Fibroblast of the aortic adventitia (primary cell): ENCODE measurements around the gene ERICH6. TPM values are rescaled to one million over a fixed set of nuclear protein-coding genes. Genes with fewer than 3 reads are reported as not detected.

ENCODE experiments used
- DNase-seq: peaks from one replicate; pipeline ENCODE4 v3.0.0-alpha.2; 2010; ENCODE audit warnings: low read depth
- H3K4me3 ChIP-seq: 2 replicates; pipeline ENCODE4 v1.5.1; 2011; ENCODE audit warnings: low read depth, mild to moderate bottlenecking, control low read depth, low read length, moderate library complexity
- total RNA-seq: library from RNA; depleted of rRNA; stranded (reverse); fragments of >200 nt; gene quantifications from 2 replicates; pipeline ENCODE4 v1.2.3, GENCODE V29; 2012; ENCODE audit warnings: low replicate concordance
- TF ChIP-seq, protein P1 (sequence below): IDR thresholded peaks from 2 replicates; pipeline ENCODE4 v1.5.1; 2011; ENCODE audit warnings: mild to moderate bottlenecking, low read length, control low read depth, inconsistent platforms; ENCODE audit not compliant: insufficient read depth

Gene ERICH6
- total RNA-seq, 1 donor = 0.18 TPM

DNA sequence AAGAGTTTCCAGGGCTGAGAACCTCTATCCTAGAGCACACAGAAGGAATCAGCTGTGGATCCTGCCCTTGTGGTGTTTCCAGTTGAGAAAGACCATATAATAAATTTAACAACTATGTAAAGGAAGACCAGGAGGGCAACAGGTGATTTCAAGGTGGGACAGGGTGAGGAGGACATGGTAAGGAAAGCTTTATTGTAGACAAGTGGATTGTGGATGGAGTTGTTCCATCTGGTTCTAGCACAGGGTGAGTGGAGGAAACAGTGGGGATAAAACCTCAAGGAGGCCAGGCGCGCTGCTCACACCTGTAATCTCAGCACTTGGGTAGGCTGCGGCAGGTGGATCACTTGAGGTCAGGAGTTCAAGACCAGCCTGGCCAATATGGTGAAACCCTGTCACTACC lies 42.1 kb upstream of the ERICH6 start:
- TF ChIP-seq, protein P1, sequence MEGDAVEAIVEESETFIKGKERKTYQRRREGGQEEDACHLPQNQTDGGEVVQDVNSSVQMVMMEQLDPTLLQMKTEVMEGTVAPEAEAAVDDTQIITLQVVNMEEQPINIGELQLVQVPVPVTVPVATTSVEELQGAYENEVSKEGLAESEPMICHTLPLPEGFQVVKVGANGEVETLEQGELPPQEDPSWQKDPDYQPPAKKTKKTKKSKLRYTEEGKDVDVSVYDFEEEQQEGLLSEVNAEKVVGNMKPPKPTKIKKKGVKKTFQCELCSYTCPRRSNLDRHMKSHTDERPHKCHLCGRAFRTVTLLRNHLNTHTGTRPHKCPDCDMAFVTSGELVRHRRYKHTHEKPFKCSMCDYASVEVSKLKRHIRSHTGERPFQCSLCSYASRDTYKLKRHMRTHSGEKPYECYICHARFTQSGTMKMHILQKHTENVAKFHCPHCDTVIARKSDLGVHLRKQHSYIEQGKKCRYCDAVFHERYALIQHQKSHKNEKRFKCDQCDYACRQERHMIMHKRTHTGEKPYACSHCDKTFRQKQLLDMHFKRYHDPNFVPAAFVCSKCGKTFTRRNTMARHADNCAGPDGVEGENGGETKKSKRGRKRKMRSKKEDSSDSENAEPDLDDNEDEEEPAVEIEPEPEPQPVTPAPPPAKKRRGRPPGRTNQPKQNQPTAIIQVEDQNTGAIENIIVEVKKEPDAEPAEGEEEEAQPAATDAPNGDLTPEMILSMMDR = no peak
- DNase-seq = no peak
- no peak overlapping the region for H3K4me3 ChIP-seq

DNA sequence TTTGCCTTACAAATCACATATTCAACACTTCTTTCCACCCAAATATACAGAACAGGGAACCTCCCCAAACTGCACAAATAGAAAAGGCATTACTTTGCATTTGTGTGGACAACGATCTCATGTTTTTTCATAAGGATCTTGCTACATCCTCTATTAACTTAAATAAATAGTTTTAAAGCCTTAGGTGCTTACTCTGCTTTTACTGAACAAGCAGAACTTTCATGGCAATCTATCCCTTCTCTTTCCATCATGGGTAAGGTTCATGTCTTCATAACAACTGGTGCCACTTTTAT lies 41.1 kb upstream of the ERICH6 start:
- TF ChIP-seq, protein P1 = no peak
- DNase-seq = no peak
- H3K4me3 ChIP-seq = no peak overlapping the region

DNA sequence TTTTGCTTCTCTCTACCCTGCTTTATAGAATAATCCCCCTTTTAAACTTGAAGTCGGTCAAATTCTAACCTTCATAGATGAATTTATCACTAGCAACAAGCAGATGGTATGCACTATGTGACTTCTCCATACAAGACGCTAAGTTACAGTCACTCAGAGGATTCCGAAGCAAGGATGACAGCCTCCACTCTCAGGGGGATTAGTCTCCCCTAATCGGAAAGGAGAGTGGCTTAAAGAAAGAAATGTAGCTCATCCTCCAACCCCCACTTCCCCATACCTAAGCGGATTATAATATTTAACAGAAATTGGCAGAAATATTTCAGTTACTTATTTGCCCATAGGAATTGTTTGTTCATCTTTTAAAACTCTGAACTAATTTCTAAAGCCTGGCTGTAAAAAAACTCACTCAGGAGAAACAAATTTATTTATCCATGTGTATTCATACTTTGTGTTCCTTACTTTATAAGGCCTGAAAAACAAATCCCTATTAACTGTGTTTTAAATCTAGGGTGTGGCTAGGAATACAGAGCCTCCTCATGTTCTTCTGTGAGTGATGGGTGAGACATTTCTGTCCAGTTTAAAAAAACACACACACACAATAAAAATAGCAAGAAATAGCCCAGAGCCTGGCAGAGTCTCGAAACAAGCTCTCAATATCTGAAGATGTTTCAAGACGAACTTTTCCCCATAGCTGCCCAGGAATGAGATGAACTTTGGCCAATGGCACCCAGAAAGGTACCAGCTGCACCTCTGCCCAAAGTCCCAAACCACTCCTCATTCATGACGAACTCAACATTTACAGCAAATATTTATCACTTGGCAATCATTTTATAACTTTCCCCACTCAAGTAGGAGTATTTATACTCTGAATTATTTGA lies 40.6 kb upstream of the ERICH6 start:
- H3K4me3 ChIP-seq = no peak overlapping the region
- TF ChIP-seq, protein P1 = no peak
- no peak for DNase-seq

DNA sequence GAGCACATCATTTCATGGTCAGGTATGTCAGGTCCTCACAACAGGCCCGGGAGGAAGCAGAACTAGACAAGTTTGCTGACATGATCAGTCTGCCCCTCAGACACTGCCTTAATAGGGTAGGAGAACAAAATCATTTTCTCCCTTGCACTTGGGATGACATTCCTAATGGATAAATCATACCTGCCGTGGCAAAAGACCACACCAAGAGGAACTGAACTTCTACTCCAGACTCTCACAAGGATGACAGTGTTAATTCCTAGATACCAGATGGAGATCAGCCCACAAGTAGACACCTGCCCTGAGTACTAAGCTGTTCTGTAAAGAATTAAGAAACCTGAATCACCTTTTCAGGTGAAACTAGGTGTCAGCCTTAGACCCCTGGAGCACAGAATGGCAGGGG lies 39.8 kb upstream of the ERICH6 start:
- DNase-seq = no peak
- TF ChIP-seq, protein P1 = no peak
- no peak overlapping the region for H3K4me3 ChIP-seq

DNA sequence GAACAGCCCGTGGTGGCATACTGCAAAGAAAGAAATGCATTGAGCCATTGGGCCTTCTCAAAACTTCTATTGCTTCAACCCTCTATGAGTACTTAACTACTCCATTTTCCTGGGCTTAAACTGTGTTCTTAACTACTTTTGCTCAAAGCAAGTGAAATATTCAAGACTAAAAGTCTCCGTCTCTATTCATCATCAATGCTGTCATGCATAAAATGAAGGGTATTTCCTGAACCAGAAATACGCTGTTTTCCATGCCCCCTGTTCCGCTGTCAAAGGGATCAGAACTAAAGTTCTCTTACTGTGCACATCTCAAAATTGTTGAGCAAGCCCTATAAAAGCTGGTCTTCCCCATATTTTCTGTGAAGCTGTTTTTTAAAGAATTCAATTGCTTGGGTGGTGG lies 39.0 kb upstream of the ERICH6 start:
- TF ChIP-seq, protein P1 = no peak
- DNase-seq = no peak
- no peak overlapping the region for H3K4me3 ChIP-seq

DNA sequence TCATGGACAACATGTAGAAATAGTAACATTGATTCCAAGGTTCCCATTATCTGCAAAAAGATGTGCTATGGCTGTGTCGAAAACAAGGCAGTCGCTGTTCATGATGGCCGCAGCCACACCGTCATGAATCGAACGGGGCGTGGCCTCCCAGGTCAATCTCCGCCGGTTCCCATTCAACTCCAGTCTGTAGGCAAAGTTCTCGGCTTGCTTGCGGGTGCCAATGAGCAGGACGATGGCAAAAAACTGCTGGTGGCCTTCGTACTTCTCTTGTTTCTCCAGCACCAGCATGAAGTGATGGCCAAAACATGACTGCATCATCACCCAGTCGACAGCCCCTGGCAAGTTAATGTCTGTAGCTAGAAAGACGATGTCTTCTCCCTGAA lies 38.4 kb upstream of the ERICH6 start:
- TF ChIP-seq, protein P1 = no peak
- H3K4me3 ChIP-seq = no peak overlapping the region
- DNase-seq = no peak
